Ascending aorta (tissue), 2 donors: ENCODE data around the gene CYBRD1. TPM values are rescaled to one million over a fixed set of nuclear protein-coding genes. Genes with fewer than 3 reads are reported as not detected.

ENCODE experiments used
- DNase-seq, 2 donors: peaks; one replicate each; pipeline ENCODE4 v3.0.0-alpha.2; 2019; ENCODE audit warnings: low spot score in 2 of 2
- H3K27ac ChIP-seq, 2 donors: fragments of 200-600 bp; sonication (generic); one replicate each; pipeline ENCODE4 v1.5.1; 2016 to 2017; ENCODE audit warnings: mild to moderate bottlenecking in 1 of 2
- H3K27me3 ChIP-seq: fragments of 200-600 bp; sonication (generic); one replicate; pipeline ENCODE4 v1.5.1; 2017
- H3K36me3 ChIP-seq, 2 donors: fragments of 200-600 bp; sonication (generic); one replicate each; pipeline ENCODE4 v1.5.1; 2016
- H3K4me1 ChIP-seq, 2 donors: fragments of 200-600 bp; sonication (generic); one replicate each; pipeline ENCODE4 v1.5.1; 2016 to 2017; ENCODE audit warnings: mild to moderate bottlenecking in 1 of 2
- H3K4me3 ChIP-seq, 2 donors: fragments of 200-600 bp; sonication (generic); one replicate each; pipeline ENCODE4 v1.5.1; 2016 to 2017; ENCODE audit warnings: mild to moderate bottlenecking in 1 of 2
- H3K9me3 ChIP-seq, 2 donors: fragments of 200-600 bp; sonication (generic); one replicate each; pipeline ENCODE4 v1.5.1; 2016
- intact Hi-C: fragments of 100-400 bp; cut with DNase I; formaldehyde crosslinking; loops from one replicate; pipeline ENCODE4 v1.15.1; 2023
- total RNA-seq: library from RNA; depleted of rRNA; stranded (reverse); fragments of >200 nt; gene quantifications from one replicate; pipeline ENCODE4 v1.1.0, GENCODE V29; 2016
- TF ChIP-seq, protein P1 (sequence below), 3 experiments: fragments of 200-600 bp in 2 of 3; fragments of 450-650 bp in 1 of 3; sonication (generic) in 2 of 3; IDR thresholded peaks; one replicate each; pipeline ENCODE4 v1.5.1; 2016 to 2019; ENCODE audit warnings: antibody characterized with exemption in 3 of 3, mild to moderate bottlenecking in 1 of 3, moderate library complexity in 1 of 3

Gene CYBRD1
- total RNA-seq, 1 donor from 2014 or later, result 222 TPM

DNA sequence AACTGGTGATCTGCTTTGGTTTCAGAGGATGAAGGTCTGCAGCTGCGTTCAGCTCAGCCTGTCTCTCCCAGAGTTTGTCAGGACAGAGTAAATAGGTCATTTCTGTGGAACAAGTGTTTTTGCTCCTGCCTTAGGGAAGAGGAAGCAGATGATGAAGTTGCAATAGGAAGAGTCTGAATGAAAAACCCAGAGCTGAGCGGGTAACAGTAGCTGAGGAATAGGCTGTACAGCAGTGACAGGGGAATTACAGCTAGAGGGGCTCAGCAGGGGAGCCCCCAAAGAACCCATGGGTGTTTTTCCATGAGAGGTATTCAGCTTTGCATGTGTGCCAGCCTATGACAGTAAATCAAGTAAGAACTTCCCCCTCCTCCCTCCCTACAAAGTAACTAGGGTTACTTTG, 10.3 kb upstream of the CYBRD1 start:
- no peaks in the 10 kb centered on the region for H3K4me1 ChIP-seq
- no peaks in the 10 kb centered on the region for H3K9me3 ChIP-seq
- H3K27ac ChIP-seq, result no peak overlapping the region
- no peak overlapping the region for H3K4me3 ChIP-seq
- intact Hi-C loops, result no loop called here
- TF ChIP-seq, protein P1, sequence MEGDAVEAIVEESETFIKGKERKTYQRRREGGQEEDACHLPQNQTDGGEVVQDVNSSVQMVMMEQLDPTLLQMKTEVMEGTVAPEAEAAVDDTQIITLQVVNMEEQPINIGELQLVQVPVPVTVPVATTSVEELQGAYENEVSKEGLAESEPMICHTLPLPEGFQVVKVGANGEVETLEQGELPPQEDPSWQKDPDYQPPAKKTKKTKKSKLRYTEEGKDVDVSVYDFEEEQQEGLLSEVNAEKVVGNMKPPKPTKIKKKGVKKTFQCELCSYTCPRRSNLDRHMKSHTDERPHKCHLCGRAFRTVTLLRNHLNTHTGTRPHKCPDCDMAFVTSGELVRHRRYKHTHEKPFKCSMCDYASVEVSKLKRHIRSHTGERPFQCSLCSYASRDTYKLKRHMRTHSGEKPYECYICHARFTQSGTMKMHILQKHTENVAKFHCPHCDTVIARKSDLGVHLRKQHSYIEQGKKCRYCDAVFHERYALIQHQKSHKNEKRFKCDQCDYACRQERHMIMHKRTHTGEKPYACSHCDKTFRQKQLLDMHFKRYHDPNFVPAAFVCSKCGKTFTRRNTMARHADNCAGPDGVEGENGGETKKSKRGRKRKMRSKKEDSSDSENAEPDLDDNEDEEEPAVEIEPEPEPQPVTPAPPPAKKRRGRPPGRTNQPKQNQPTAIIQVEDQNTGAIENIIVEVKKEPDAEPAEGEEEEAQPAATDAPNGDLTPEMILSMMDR (IDR thresholded peaks at IDR 0.05), result no peak
- no peaks in the 10 kb centered on the region for H3K27me3 ChIP-seq
- no peak for DNase-seq
- no peaks in the 10 kb centered on the region for H3K36me3 ChIP-seq

DNA sequence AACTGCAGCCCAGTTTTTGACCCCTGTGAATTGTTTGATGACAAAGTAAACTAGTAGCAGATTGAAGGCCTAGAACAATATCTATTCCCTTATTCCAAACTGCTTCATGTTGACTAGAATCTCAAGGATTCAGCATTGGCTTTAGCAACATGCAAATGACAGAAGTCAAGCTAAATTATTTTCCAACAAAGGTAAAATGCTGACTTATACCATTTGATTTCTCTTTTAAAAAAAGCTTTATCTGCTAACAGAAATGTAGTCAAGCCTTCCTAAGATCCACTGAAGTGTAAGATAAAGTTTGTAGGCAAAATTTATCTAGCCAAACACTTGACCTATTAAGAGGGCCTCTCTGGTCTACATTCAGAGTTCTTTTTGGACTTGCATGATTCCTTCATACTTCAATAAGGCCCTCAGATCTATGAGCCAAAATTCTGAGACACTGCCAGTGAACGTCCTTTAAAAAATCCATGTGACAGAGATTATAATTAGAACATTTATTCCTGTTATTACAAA, 9.5 kb upstream of the CYBRD1 start:
- Histone ChIP-seq H3K4me3 (no peak overlapping the region), H3K9me3 (no peaks in the 10 kb centered on the region), H3K36me3 (no peaks in the 10 kb centered on the region), H3K27ac (no peak overlapping the region), H3K4me1 (no peaks in the 10 kb centered on the region), H3K27me3 (no peaks in the 10 kb centered on the region)
- no peak for DNase-seq
- intact Hi-C loops, result no loop called here
- TF ChIP-seq, protein P1 (IDR thresholded peaks at IDR 0.05), result no peak

DNA sequence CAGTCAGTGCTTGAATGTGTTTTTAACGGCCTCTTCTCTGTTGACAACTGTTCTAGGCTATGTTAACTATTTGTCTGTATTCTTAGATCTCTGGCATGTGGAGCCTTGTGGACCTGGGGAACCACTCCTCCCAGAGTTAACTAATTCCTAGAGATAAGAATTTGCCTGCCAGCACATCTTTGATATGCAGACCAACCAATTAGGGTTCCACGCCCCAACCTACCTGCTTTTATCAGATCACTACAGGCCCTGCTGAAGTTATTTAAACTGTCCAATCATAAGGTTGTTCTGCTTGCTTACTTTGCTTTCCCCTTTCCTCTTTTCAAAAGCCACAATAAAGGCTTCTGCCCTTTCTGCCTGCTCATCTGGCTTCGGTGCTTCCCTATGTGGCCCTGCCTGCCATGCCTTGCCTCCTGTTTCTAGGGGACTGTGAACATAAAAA, 8.5 kb upstream of the CYBRD1 start:
- TF ChIP-seq, protein P1 (IDR thresholded peaks at IDR 0.05), result no peak

DNA sequence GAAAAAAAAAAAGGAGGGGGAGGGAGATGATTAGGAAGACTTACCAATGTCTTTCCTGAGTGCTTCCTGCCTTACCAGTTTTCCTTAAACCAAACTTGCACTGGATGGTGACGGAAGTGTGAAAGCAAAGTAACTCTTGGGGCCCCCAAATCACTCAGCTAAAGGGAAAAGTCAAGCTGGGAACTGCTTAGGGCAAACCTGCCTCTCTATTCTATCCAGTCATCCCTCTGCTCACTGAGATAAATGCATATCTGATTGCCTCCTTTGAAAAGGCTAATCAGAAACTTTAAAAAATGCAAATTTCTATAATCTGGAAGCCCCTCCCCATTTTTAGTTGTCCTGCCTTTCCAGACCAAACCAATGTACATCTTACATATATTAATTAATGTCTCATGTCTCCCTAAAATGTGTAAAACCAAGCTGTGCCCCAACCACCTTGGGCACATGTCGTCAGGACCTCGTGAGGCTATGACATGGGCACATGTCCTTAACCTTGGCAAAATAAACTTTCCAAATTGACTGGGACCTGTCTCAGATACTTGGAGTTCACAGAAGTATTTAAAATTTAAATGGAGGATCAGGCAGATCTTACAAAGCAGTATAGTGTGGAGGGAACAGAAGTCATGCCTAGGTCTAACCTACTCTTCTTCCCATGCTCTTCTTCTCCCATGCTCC, 7.2 kb upstream of the CYBRD1 start:
- Histone ChIP-seq H3K9me3 (no peaks in the 10 kb centered on the region), H3K27ac (no peak overlapping the region), H3K36me3 (no peaks in the 10 kb centered on the region), H3K4me3 (no peak overlapping the region), H3K27me3 (no peaks in the 10 kb centered on the region), H3K4me1 (no peaks in the 10 kb centered on the region)
- DNase-seq, result no peak
- intact Hi-C loops, result no loop called here
- TF ChIP-seq, protein P1 (IDR thresholded peaks at IDR 0.05), result no peak

More for the DNA sequence above, 8.5 kb upstream of the CYBRD1 start:
- Histone ChIP-seq H3K4me1 (no peaks in the 10 kb centered on the region), H3K9me3 (no peaks in the 10 kb centered on the region), H3K27ac (no peak overlapping the region), H3K27me3 (no peaks in the 10 kb centered on the region), H3K4me3 (no peak overlapping the region), H3K36me3 (no peaks in the 10 kb centered on the region)
- DNase-seq, result no peak
- intact Hi-C loops, result no loop called here

DNA sequence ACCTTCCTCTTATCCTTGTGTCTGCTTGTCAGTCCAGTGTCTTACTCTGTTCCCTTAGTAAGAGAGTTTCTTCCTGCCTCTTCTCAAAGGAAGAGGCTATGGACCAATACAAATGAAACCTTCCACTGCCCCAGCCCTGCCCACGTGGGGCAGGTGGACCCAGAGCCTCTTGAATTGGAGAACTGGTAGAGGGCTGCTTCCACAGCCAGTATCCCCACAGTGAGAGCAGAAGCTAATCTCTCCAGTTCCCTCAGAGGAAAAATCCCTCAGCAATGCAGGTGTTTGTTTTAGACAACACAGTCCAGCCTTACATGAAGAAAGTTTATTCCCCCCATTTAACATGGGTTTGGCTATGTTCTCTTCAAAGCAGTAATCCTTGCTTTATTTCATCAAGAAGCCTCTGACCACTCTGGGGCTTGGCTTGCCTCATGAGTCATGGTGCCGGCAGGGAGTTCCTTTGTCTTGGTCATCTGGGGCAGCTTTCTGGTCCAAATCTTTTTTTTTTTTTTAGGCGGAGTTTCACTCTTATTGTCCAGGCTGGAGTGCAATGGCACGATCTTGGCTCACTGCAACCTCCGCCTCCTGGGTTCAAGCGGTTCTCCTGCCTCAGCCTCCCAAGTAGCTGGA, 6.5 kb upstream of the CYBRD1 start:
- no peaks in the 10 kb centered on the region for H3K9me3 ChIP-seq
- H3K36me3 ChIP-seq, result no peaks in the 10 kb centered on the region
- no peak for DNase-seq
- H3K4me3 ChIP-seq, result no peak overlapping the region
- no peaks in the 10 kb centered on the region for H3K4me1 ChIP-seq
- TF ChIP-seq, protein P1 (IDR thresholded peaks at IDR 0.05), result no peak
- intact Hi-C loops, result no loop called here
- H3K27me3 ChIP-seq, result no peaks in the 10 kb centered on the region
- no peak overlapping the region for H3K27ac ChIP-seq
